ENCODE results near the gene TBL1XR1.

The TBL1XR1 gene

DNA sequence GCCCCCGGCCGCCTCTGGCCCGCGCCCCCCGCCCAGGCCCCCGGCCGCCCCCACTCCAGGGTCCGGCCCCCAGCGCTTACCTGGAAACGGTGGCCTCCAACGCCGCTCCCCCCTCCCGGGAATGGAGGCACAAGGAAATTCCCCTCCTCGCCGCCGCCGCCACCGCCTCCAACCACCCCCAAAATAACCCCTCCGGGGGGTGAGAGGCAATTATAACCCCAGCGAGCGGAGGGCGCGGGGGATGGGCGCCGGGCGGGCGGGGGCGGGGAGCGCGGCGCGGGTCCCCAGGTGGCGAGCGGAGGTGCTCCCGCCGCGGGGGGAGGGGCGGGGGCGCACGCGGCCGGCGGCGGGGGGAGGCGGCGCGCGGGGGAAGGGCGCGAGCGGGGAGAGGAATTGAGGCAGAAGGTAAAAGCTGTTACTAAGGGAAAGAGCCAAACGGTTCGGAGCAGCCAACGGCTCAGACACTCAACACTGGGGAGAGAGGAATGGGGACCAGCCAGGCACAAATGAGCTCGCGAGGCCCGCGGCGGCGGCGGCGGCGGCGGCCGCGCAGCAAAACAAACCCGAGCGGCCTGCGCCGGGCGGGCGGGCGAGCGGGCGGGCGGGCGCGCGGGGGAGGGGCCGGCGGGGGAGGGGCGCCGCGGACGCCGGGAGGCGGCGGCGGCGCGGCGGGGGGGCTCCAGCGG, at the start of gene TBL1XR1:
TBL1XR1 (minus strand) TSS at position 442 of the 686 bp plus-strand sequence. CDS start 132,505 bp downstream, outside the sequence.
- DNase-seq (ENCODE audit: low spot score) = peak; percentile 92

DNA sequence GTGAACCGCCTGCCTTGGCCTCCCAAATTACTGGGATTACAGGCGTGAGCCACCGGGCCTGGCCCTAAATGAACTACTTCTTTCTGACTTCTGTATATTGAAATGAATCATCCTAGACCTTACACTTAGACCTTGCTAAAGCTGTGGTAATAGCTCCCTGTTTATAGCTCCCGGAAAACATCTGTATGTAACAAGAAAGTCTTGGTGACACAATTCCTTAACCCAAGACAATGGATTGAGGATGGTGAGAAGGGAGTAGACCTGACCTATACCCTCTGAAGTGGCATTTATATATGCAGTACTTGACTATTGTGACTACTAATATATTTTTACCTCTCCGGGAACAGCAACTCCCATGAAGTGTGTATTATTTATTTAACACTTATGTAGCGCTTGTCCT, 48.0 kb upstream of the TBL1XR1 start:
- no peak for DNase-seq (ENCODE audit: low spot score)

DNA sequence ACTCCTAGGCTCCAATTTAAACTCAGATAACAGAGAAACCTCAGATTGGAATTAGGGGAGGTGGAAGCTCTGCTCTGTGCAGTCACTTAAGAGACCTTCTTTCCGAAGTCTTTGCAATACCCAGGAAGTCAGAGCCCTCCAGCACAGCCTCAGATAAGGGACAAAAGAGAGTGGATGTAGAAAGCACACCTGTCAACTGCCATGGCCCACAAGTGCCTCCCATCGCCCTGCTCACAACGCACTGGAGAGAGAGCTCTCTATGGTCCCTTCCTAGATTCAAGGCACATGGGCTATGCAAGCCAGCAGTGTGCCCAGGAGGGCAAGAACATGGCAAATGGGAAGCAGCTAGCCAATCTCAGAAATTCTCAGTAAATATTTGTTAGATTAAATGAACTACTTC, 47.3 kb upstream of the TBL1XR1 start:
- no peak for DNase-seq (ENCODE audit: low spot score)

DNA sequence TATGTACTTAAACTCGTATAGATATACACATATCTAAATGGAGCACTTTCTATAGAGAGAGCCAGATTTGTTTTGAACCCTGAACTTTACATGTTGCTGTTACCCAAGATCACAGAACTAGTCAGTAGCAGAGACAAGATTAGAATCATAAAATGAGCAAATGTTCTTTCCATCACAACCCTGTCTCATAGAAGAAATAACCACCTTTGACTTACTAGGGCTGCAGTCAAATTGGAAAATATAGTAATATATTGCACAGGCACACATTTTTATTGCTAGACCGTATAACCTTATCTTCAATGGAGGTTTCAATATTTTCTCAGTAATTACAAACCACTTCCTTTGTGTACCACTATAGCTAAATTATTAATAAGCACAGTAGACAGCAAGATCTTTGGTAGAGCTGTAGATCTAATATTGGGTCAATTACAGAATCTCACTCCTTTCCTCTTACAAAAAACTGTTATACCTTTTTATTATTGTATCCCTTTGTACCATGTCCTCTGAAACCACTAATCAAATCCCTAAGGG, 41.5 kb upstream of the TBL1XR1 start:
- no peak for DNase-seq (ENCODE audit: low spot score)

DNA sequence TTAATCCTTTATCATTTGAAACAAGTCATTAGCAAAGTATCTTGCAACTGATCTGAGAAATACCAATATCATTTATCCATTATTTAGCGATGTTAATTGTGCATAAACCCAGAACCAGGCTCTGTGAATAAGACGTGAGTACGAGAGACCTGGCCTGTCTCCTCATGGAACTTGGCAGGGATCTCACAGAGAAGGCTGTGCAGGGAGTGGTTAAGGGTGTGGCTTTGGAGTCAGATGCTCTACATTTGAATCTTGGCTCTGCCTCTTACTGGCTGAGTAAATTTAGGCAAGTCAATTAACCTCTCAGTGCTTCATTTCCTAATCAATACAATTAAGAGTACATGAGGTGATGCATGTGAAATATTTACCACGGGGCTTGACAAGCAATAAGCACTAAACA, 39.9 kb upstream of the TBL1XR1 start:
- no peak for DNase-seq (ENCODE audit: low spot score)

DNA sequence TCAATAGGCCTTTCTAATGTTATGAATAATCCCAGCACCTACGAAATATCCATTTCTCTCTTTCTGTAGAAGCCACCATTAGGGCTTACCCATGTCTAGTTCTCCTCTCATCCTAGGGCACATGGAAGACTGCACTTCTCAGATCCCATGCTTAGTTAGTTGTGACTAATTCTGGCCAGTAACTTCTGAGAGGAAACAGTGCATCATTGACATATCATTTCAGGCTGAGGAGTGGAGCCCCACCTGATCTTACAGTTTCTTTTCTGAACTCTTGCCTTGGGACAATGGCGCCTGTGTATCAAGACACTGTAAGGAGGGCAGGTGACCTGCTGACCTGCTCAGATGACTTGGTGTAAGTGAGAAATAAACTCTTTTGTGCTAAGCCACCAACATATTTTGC, 39.4 kb upstream of the TBL1XR1 start:
- no peak for DNase-seq (ENCODE audit: low spot score)

DNA sequence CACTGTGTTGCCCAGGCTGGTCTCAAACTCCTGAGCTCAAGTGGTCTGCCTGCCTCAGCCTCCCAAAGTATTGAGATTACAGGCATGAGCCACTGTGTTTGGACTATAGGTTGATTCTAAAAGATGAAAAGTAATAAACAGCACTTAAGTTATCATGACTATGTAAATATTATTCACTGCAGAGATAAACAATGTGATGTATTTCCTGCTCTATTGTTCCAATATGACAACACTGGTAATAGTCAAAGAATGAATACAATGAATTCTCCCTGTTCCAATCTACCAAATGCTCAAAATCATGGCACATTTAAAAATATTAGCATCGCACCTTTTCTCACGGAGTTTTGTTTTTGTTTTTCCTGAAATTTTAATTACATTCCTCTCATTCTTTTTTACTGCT, 36.8 kb upstream of the TBL1XR1 start:
- no peak for DNase-seq (ENCODE audit: low spot score)

DNA sequence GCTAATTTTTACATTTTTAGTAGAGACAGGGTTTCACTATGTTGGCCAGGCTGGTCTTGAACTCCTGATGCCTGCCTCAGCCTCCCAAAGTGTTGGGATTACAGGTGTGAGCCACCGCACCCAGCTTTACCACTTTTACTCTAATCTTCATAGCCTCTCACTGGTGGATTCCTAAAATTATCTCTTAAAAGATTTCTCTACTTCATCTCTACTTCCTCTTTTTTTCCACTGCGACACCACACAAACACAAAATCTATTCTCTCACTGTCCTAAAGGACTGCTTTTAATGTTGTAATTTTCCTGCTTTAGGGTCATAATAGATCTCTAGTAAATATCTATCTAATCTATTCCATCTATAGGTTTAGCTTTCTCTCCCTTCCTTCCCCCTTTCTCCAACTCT, 34.0 kb upstream of the TBL1XR1 start:
- no peak for DNase-seq (ENCODE audit: low spot score)

DNA sequence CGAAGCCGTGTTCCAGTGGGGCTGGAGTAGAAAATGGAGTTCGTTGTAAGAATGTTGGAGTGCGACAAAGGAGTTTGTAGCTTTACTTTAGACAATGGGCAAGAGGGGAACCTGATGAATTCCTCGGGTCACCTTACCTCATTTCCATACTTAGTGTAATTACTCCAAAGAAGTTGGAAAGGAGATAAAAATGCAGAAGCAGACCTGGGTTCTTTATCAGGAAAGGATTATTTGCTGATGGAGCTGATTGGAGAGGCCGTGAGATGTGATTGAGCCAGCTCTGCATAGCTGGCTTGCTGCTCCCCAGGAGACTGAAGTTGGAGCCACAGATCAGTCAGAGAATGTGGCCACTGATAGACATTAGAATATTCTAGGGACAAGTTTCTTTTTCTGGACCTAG, 33.4 kb upstream of the TBL1XR1 start:
- DNase-seq (ENCODE audit: low spot score) = no peak

DNA sequence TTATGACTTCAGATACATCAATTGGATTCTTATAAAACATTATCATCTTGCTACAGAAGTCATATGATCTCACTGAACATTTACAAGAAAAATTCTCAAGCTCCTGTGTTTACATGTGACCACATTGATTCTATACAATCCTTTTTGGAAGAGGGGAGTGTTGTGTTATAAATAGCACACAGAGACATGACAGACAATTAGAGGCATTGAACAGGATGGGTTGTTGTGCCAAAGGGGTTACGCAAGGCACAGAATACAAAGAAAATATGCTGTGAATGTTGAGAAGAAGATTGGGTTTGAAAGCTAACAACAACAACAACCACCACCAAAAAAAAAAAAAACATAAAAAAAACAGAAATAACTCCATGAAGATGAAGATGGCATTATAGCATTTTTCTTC, 32.5 kb upstream of the TBL1XR1 start:
- DNase-seq (ENCODE audit: low spot score) = peak; percentile 56

DNA sequence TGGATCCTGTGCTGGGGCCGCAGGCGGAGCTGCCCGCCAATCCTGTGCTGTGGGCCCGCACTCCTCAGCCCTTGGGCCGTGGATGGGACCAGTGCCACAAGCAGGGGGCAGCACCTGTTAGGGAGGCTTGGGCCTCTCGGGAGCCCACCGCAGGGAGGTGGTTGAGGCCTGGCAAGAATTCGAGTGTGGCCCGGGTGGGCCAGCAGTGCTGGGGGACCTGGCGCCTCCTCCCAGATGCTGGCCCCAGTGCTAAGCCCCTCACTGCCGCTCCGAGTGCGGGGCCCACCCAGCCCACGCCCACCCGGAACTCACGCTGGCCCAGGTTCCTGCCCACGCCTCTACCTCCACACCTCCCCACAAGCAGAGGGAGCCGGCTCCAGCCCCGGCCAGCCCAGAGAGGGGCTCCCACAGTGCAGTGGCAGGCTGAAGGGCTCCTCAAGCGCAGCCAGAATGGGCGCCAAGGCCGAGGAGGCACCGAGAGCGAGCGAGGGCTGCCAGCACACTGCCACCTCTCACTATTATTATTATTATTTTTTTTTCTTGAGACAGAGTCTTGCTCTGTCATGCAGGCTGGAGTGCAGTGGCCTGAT, 31.4 kb upstream of the TBL1XR1 start:
- no peak for DNase-seq (ENCODE audit: low spot score)

DNA sequence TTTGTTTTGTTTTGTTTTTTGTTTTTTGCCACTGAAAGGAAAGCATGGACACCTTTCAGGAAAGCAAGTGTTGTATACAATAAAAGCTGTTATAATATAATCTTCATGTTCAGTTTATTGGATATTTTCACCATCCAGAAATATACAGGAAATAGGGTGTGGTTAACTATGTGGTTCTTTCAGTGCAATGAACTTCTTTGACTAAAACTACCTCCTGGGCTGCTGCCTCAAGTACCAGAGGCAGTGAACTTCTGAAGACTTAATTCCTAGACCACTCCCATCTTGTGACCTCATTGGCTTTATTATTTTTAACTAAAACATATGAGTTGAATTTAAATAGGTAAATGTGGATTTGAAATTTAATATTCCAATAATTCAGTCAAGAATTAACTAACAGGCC, 27.1 kb upstream of the TBL1XR1 start:
- DNase-seq (ENCODE audit: low spot score) = no peak

DNA sequence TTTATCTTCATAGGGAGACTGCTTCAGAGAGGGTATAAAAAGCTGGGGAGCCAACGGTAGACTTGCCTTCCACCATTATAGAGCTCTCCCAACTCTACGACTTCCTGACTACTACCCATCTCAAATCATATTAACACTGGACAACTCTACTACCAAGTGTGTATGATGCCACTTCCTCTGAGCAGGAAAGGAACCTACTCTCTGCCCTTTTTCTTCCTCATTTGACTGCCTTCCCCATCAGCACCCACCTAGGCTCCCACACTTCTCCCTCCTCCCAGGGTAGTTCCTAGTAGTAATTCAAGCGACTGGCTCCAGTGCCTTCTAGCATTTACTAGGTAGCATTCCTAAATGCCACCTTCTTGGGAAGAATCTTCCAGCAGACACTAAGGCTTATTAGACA, 24.5 kb upstream of the TBL1XR1 start:
- no peak for DNase-seq (ENCODE audit: low spot score)

DNA sequence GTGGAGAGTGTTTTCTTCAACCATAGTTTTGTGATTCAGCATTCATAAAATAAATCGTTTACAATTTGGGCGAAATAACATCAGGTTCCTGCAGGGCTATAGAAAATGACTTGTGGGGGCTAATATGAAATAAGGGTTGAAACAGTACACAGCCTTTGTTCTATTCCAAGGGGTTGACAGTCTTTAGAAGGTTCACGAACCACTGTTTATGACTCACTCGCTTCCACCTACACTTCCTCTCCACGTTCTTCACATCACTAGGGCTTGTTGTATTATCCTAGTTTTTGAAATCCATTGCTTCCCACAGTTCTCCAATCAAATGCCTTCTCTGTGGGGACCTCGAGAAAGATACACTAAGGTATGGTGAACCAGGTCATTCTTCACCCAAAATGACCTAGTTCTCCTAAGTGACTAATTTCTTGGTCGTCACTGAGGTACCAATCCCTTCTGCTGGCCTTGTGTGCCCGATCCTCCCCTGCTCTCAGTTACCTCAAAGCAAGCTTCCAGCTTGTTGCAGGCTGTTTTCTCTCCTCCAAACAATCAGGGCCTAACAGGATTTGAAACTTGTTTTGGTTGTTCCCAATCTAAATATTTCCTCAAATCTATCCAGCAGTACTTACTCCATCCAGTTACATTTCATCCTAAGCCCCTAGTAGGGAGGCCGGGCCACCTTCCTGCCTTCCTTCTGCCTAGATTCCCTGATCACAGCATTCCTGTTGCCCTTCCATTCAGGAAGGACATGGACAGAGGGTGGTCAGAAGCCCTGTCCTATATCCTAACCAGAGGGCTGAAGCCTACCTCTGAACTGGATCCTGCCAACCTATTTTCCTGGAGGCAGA, 23.1 kb upstream of the TBL1XR1 start:
- no peak for DNase-seq (ENCODE audit: low spot score)

DNA sequence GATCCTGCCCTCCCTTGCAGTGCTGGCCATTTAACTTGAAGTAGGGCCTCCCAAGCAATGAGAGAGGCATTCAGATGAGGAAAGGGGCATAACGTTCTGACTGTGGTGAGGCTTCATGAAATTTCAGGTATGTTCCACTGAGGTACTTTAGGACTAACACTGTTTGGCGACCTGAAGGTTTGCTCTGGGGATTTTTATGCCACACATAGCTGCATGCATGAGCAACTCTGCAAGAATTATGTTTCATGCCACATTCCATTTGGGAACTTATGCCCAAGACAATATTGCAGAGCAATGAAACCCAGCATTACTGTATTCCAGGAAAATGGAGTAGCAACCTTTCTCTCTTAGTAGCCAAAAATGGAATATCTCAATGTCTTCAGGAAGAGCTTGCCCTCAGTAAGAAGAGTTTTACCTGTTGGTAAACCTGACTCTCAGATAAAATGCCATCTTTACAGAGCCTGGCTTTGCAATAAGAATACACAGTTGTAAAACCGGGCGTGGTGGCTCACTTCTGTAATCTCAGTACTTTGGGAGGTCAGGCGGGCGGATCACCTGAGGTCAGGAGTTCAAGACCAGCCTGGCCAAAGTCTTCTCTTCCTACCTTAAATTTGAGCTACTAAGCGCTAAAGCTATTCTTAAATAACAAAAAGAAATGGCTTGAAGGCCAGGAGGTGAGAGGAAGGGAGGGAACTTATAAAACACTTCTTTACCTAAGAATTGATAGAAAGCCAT, 16.7 kb upstream of the TBL1XR1 start:
- no peak for DNase-seq (ENCODE audit: low spot score)

DNA sequence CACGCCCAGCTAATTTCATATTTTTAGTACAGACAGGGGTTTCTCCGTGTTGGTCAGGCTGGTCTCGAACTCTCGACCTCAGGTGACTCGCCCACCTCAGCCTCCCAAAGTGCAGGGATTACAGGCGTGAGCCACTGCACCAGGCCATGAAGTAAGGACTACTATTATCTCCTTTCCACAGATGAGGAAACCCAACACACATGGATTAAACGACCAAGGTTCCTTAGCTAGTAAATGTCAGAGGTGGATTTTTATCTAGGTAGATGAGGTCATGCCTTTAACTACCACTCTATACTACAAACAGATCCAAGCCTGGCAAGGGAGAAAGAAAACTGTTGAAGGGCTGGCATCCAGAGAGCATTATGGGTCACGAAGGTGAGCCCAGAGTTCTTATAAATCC, 15.5 kb upstream of the TBL1XR1 start:
- no peak for DNase-seq (ENCODE audit: low spot score)

DNA sequence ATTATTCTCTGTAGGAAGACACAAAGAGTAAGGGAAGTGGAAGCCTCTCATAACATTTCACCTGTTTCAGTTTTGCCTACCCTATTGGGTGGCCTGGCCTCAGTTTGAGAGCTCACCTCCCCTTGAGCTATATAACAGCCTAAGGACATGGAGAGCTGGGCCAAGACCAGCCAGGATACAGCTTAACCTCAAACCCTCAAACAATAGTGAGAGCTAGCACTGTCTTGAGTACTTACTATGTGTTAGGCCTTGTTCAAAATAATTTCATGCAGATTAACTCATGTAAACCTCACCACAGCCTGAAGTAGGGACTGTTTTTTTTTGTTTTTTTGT, 15.0 kb upstream of the TBL1XR1 start:
- DNase-seq (ENCODE audit: low spot score) = no peak

DNA sequence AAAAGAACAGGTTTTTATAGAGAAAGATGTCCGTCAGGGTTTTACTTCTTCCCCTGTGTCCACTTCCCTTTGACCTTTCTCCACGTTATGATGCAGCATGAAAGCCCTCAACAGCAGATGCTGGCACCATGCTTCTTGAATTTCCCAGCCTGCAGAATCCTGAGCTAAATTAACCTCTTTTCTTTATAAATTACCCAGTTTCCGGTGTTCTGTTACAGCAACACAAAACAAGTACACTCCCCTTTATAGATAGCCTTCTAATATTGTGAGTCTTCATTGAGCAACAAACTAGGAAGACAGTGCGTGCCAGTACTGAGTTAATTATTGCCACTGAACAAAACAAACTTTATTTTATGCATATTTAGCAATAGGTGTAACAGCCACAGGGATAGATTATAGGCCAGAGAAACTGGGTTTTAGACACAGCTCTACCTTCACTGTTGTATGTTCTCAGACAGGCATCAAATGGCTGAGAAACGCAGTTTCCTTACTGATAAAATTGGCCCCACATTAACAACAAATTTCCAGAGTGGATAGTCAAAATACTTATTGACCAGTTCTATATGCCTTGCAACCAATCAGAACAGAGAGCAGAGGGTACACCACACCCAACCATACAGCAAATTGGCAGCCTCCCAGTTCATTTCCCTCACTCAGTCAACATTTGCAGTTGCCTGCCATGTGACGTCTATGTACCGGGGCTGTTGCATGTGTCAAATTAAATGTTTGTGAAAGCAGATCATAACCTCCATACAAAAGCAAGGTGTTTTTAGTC, 14.4 kb upstream of the TBL1XR1 start:
- DNase-seq (ENCODE audit: low spot score) = no peak

DNA sequence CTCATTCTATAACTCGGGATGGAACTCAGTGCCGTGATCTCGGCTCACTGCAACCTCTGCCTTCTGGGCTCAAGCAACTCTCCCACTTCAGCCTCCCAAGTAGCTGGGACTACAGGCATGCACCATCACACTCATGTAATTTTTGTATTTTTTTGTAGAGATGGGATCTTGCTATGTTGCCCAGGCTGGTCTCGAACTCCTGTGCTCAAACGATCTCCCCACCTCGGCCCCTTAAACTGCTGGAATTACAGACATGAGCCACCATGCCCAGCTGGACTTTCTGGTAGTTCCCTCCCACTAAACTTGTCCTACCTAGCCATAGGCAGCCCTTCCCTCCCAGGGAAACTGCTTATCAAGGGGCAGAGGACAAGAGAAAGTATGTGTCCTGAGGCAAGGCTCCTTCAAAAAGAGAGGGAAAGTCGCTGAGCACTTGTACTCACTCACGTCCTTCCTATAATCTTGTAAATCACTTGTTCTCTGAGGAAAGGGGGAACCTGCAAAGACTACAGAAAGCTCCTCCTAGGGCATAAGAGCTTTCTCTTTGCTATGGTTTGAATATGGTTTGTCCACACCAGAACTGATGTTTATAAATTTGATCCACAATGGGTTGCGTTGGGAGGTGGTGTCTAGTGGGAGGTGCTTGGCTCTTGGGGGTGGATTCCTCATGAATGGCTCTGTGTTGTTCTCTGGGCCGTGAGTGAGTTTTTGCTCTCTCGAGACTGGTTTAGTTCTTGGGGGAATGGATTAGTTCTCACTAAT, 13.6 kb upstream of the TBL1XR1 start:
- DNase-seq (ENCODE audit: low spot score) = no peak

DNA sequence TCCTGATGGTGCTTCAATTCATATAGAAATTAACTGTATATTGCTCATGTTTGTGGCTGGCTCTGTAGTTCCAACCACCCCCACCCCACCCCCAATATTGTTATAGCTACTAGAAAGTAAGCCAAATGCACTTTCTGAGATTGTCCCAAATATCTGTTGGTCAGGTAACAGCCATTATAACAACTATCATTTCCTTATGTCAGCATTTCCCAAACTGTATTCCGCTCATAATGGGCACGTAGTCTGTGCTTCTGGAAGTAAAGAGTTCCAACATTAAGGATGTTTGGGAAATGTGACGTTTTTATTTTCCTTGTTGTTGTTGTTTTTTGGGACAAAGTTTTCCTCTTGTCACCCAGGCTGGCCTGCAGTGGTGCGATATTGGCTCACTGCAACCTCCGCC, 12.2 kb upstream of the TBL1XR1 start:
- DNase-seq (ENCODE audit: low spot score) = no peak

DNA sequence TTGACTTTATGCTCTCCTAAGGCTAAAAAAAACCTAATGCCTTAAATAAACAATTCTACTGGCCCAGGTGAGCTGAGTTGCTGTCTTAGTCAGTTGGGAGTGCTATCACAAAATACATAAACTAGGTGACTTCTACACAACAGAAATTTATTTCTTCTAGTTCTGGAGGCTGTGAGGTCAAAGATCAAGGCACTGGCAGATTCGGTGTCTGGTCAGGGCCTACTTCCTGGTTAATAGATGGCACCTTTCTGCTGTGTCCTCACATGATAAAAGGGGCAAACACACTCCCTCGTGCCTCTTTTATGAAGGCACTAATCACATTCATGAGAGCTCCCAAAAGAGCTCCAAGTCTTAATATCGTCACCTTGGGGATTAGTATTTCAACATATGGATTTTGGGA, 11.5 kb upstream of the TBL1XR1 start:
- no peak for DNase-seq (ENCODE audit: low spot score)

Data from pons (tissue), 1 donor.